ENCODE results near the gene NOLC1. TPM values are rescaled to one million over a fixed set of nuclear protein-coding genes. Genes with fewer than 3 reads are reported as not detected.
A peak's percentile ranks its signal among the peaks of the same experiment; 100 is the strongest.

NOLC1 gene
- total and polyA plus RNA-seq, 7 donors: 14.4 to 51.4 (median 40.0) TPM

DNA sequence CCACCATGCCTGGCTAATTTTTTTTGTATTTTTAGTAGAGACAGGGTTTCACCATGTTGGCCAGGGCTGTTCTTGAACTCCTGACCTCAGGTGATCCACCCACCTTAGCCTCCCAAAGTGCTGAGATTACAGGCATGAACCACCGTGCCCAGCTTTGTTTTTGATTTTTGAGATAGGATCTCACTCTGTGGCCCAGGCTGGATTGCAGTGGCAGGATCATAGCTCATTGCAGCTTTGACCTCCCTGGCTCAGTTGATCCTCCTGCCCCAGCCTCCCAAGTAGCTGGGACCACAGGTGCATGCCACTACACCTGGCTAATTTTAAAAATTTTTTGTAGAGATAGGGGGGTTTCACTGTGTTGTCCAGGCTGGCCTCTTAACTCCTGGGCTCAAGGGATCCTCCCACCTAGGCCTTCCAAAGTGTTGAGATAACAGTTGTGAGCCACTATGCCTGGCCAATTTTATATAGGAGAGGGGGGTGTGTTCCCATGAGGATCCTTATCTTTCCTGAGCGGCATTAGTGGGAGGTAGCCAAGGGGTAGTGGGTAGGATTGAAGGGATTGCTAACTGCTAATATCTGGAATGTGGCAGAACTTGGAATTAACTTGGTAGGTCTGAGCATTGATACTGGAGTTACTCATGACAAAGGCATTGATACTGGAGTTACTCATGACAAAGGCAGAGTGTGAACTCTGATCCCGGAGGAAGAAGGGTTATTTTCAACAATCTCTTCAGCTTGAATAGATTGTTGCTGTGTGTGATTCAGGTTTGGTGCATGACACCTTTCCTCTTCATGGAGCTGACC, 1.0 kb upstream of the NOLC1 start:
- no peaks in the 10 kb centered on the region for H3K27me3 ChIP-seq
- H3K27ac ChIP-seq: peak overlapping the region; percentile 86 to 92 (median 90)
- 78 to 87% methylated on average over 3 of the region's 3 CpGs for WGBS, 2 donors
- intact Hi-C loops (cut with DNase I): loop anchor here (5.0 kb wide), 1 partner anchor 351 kb away; the partner anchor contains the start of genes ACTR1A and SUFU
- H3K4me1 ChIP-seq: peaks cover 0 to 29% (median 23%) of the 10 kb centered on the region in 4 donors
- TF ChIP-seq POLR2A (IDR thresholded peaks at IDR 0.05) (no peak), POLR2AphosphoS5 (IDR thresholded peaks at IDR 0.05) (no peak), EP300 (IDR thresholded peaks at IDR 0.05) (no peak)
- TF ChIP-seq, protein P1, sequence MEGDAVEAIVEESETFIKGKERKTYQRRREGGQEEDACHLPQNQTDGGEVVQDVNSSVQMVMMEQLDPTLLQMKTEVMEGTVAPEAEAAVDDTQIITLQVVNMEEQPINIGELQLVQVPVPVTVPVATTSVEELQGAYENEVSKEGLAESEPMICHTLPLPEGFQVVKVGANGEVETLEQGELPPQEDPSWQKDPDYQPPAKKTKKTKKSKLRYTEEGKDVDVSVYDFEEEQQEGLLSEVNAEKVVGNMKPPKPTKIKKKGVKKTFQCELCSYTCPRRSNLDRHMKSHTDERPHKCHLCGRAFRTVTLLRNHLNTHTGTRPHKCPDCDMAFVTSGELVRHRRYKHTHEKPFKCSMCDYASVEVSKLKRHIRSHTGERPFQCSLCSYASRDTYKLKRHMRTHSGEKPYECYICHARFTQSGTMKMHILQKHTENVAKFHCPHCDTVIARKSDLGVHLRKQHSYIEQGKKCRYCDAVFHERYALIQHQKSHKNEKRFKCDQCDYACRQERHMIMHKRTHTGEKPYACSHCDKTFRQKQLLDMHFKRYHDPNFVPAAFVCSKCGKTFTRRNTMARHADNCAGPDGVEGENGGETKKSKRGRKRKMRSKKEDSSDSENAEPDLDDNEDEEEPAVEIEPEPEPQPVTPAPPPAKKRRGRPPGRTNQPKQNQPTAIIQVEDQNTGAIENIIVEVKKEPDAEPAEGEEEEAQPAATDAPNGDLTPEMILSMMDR (IDR thresholded peaks at IDR 0.05): no peak
- peak overlapping the region in 3 of 4 donors; percentile 64 to 81 (median 77) for H3K4me3 ChIP-seq
- H3K36me3 ChIP-seq: peaks cover 9 to 63% (median 24%) of the 10 kb centered on the region in 4 donors
- DNase-seq: no peak
- H3K9me3 ChIP-seq: no peaks in the 10 kb centered on the region

DNA sequence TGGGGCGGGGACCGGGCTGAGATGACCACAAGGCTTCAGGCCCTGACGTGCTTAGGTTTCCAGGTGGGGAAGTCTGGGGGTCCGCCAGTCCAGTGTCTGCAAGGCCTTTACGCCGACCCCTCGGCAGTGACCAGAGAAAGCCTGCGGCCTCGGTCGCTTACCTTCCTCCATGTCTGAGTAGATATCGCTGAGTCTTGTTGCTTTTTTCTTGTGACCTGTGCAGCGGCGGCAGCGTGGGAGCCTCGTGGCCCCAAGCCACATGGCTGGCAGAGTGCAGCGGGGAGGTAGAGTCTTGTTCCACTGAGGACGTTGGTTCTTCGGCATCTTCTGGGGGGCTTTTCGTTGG, 329 bp downstream of the NOLC1 start:
- Histone ChIP-seq H3K27me3 (no peaks in the 10 kb centered on the region), H3K4me3 (peak overlapping the region; percentile 64 to 81 (median 77)), H3K36me3 (peaks cover 5 to 57% (median 24%) of the 10 kb centered on the region in 4 donors), H3K9me3 (no peaks in the 10 kb centered on the region), H3K27ac (peak overlapping the region; percentile 86 to 92 (median 90)), H3K4me1 (peaks cover 0 to 29% (median 23%) of the 10 kb centered on the region in 4 donors)
- DNase-seq: no peak
- TF ChIP-seq, protein P1 (IDR thresholded peaks at IDR 0.05): no peak
- TF ChIP-seq EP300 (IDR thresholded peaks at IDR 0.05) (no peak), POLR2AphosphoS5 (IDR thresholded peaks at IDR 0.05) (no peak), POLR2A (IDR thresholded peaks at IDR 0.05) (no peak)
- intact Hi-C loops (cut with DNase I): loop anchor here (1.0 to 5.0 kb wide), 2 partner anchors 20 to 350 kb away; partner anchors contain the start of genes ACTR1A and SUFU
- 0 to 1% methylated on average over 19 of the region's 19 CpGs for WGBS, 2 donors

DNA sequence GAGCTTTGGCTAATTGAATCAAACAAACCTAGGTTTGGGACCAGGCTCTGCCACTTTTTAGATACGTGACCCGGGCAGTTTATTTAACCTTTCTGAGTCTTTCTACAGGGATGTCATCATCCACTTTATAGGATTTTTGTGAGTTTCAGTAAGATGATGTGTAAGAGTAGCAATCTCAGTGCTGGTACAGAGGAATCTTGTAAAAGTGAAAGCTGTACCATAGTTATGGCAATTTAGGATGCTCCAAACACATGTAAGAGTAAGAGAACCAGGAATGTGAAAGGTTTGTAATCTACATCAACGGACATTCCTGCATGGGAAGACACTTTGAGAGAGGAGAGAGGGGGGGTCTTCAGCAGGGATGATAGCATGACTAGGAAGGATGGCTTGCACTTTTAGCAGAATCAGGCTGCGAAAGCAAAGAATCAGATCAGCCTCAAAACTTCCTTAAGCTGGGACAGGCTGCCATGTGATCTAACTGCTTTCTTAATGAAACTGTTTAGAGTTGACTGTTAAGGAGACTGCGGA, 968 bp downstream of the NOLC1 start:
- no peaks in the 10 kb centered on the region for H3K9me3 ChIP-seq
- H3K27me3 ChIP-seq: no peaks in the 10 kb centered on the region
- H3K4me3 ChIP-seq: peak overlapping the region; percentile 64 to 81 (median 77)
- intact Hi-C loops (cut with DNase I): loop anchor here (5.0 kb wide), 1 partner anchor 349 kb away; the partner anchor contains the start of genes ACTR1A and SUFU
- H3K36me3 ChIP-seq: peaks cover 10 to 57% (median 26%) of the 10 kb centered on the region in 4 donors
- 25 to 31% methylated on average over 5 of the region's 5 CpGs for WGBS, 2 donors
- H3K27ac ChIP-seq: peak overlapping the region; percentile 86 to 92 (median 90)
- no peak for TF ChIP-seq POLR2A (IDR thresholded peaks at IDR 0.05)
- TF ChIP-seq POLR2AphosphoS5 (IDR thresholded peaks at IDR 0.05): no peak
- TF ChIP-seq, protein P1 (IDR thresholded peaks at IDR 0.05): no peak
- TF ChIP-seq EP300 (IDR thresholded peaks at IDR 0.05): no peak
- H3K4me1 ChIP-seq: peaks cover 0 to 29% (median 23%) of the 10 kb centered on the region in 4 donors
- no peak for DNase-seq

DNA sequence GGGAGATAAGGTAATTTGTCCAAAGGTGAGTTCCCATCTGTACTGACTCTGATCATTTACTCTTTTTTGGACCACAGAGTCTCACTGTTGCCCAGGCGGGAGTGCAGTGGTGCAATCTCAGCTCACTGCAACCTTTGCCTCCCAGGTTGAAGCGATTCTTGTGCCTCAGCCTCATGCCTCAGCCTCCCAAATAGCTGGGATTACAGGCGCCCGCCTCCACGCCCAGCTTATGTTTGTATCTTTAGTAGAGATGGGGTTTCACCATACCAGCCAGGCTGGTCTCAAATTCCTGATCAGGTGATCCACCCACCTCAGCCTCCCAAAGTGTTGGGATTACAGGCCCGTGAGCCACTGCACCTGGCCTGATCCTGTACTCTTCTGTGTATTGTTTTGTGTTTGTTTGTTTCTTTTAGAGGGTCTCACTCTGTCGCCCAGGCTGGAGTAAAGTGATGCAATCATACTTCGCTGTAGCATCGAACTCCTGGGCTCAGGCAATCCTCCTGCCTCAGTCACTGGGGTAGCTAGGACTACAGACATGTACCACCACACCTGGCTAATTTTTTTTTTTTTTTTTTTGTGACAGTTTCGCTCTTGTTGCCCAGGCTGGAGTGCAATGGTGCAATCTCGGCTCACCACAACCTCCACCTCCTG, 2.4 kb downstream of the NOLC1 start:
- Histone ChIP-seq H3K9me3 (no peaks in the 10 kb centered on the region), H3K4me3 (no peak overlapping the region), H3K4me1 (peaks cover 0 to 29% (median 23%) of the 10 kb centered on the region in 4 donors), H3K27ac (no peak overlapping the region), H3K27me3 (no peaks in the 10 kb centered on the region), H3K36me3 (peaks cover 18 to 57% (median 25%) of the 10 kb centered on the region in 4 donors)
- WGBS, 2 donors: 93 to 94% methylated on average over 11 of the region's 11 CpGs
- intact Hi-C loops (cut with DNase I): loop anchor here (5.0 kb wide), 1 partner anchor 348 kb away; the partner anchor contains the start of genes ACTR1A and SUFU
- DNase-seq: no peak
- TF ChIP-seq POLR2A (IDR thresholded peaks at IDR 0.05): no peak
- no peak for TF ChIP-seq EP300 (IDR thresholded peaks at IDR 0.05)
- TF ChIP-seq POLR2AphosphoS5 (IDR thresholded peaks at IDR 0.05): no peak
- TF ChIP-seq, protein P1 (IDR thresholded peaks at IDR 0.05): no peak

All from sigmoid colon (tissue), 7 donors.